Neural progenitor cell (in vitro differentiated cells): ENCODE results near the gene UBE3C.

Source experiments
- CTCF ChIP-seq: fragments of 200-600 bp; sonication (generic); IDR thresholded peaks from 2 replicates; pipeline ENCODE4 v1.5.1; 2017; ENCODE audit warnings: antibody characterized with exemption, mild to moderate bottlenecking
- EZH2 ChIP-seq: fragments of 200-600 bp; sonication (generic); IDR thresholded peaks from 2 replicates; pipeline ENCODE4 v1.6.1; 2017; ENCODE audit warnings: antibody characterized with exemption, mild to moderate bottlenecking, moderate library complexity
- EZH2phosphoT487 ChIP-seq: fragments of 200-600 bp; sonication (generic); IDR thresholded peaks from 2 replicates; pipeline ENCODE4 v1.6.1; 2017; ENCODE audit warnings: antibody characterized with exemption

GRCh38 chr7:157282141-157282801 lies 143.5 kb downstream of the UBE3C start:
- TF ChIP-seq EZH2phosphoT487 (no peak), CTCF (no peak), EZH2 (no peak)
